ENCODE measurements around the gene SNRPF.
"Not testable (repeated sequence)": the region's sequence is repeated elsewhere in the genome, so short reads cannot be mapped to it uniquely, and the experiment has no call there.

SNRPF gene

DNA sequence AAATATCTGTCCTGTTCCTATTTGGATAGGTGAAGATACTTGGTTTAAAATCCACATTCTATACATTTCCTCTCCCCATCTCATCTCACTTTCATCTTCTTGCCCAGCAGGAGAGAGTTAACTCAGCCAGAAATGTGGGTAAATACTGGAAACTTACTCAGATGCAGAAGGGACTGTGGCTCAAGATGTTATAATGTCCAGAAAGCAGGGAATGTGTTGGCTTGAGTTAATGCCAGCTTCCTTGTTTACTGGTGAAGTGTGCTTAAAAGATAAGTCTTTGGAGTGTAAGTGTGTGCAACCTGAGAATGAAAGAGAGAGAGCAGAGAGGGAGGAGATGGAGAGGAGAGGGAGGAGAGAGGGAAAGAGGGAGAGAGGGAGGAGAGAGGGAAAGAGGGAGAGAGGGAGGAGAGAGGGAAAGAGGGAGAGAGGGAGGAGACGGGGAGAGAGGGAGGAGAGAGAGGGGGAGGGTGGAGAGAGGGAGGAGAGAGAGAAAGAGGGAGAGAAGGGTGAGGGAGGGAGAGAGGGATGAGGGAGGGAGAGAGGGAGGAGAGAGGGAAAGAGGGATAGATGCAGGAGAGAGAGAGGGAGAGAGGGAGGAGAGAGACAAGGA is 22.0 kb upstream of the SNRPF start:
- H3K4me3 ChIP-seq (ENCODE audit: low read length) = no peak overlapping the region
- no peak overlapping the region for H3K27ac ChIP-seq (ENCODE audit: low read length)
- H3K36me3 ChIP-seq (ENCODE audit: insufficient read depth, low read depth, low read length) = no peaks in the 10 kb centered on the region
- H3K9me3 ChIP-seq (ENCODE audit: insufficient read depth, low read depth, low read length) = no peaks in the 10 kb centered on the region
- H3K27me3 ChIP-seq (ENCODE audit: insufficient read depth, low read length) = no peaks in the 10 kb centered on the region
- H3K4me1 ChIP-seq (ENCODE audit: insufficient read depth, low read length) = peaks cover 2% of the 10 kb centered on the region; the same call in 1 of the 2 replicates
- H3K9ac ChIP-seq (ENCODE audit: low read depth, low read length) = no peak overlapping the region

DNA sequence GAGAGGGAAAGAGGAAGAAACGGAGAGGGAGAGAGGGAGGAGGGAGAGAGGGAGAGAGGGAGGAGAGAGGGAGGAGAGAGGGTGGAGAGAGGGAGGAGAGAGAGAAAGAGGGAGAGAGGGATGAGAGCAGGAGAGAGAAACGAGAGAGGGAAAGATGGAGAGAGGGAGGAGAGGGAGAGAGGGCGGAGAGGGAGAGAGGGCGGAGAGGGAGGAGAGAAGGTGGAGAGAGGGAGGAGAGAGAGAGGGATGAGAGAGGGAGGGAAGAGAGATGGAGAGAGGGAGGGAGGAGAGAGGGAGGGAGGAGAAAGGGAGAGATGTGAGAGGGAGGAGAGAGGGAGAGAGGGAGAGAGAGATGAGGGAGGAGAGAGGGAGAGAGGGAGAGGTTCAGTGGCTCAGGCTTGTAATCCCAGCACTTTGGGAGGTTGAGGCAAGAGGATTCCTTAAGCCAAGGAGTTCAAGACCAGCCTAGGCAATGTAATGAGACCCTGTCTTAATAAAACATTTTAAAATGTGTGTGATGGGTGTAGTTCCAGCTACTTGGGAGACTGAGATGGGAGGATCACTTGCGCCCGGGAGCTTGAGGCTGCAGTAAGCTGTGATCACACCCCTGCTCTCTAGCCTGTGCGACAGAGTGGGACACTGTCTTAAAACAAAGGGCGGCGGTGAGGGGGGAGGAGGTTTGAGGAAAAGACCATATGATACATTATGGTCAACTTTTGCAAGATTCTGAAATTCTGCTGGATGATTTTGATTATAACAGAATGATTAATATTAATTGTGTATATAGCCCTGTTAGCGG is 21.3 kb upstream of the SNRPF start:
- no peak overlapping the region for H3K4me3 ChIP-seq (ENCODE audit: low read length)

DNA sequence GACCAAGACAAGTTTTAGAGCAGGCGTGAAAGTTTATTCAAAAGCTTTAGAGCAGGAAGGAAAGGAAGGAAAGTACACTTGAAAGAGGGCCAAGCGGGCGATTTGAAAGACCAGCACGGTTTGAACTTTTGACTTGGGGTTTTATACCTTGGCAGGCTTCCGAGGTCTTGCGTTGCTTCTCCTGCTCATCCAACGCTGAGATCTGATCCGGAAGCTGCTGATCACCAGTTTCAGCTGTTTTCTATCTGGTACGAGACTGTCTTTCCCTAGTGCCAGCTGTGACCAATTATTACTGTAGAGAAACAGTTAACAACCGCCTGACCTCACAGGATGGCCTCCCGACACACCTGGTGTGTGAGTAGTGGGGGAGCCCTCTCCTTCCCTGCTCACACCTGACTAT is 20.6 kb upstream of the SNRPF start:
- Histone ChIP-seq H3K9ac (ENCODE audit: low read depth, low read length) (no peak overlapping the region), H3K36me3 (ENCODE audit: insufficient read depth, low read depth, low read length) (no peaks in the 10 kb centered on the region), H3K4me3 (ENCODE audit: low read length) (no peak overlapping the region), H3K27me3 (ENCODE audit: insufficient read depth, low read length) (no peaks in the 10 kb centered on the region), H3K9me3 (ENCODE audit: insufficient read depth, low read depth, low read length) (no peaks in the 10 kb centered on the region), H3K4me1 (ENCODE audit: insufficient read depth, low read length) (peaks cover 2% of the 10 kb centered on the region; the same call in 1 of the 2 replicates), H3K27ac (ENCODE audit: low read length) (no peak overlapping the region)

More for the DNA sequence above, 21.3 kb upstream of the SNRPF start:
- Histone ChIP-seq H3K27me3 (ENCODE audit: insufficient read depth, low read length) (no peaks in the 10 kb centered on the region), H3K9ac (ENCODE audit: low read depth, low read length) (no peak overlapping the region), H3K27ac (ENCODE audit: low read length) (no peak overlapping the region), H3K4me1 (ENCODE audit: insufficient read depth, low read length) (peaks cover 2% of the 10 kb centered on the region; the same call in 1 of the 2 replicates), H3K36me3 (ENCODE audit: insufficient read depth, low read depth, low read length) (no peaks in the 10 kb centered on the region), H3K9me3 (ENCODE audit: insufficient read depth, low read depth, low read length) (no peaks in the 10 kb centered on the region)

DNA sequence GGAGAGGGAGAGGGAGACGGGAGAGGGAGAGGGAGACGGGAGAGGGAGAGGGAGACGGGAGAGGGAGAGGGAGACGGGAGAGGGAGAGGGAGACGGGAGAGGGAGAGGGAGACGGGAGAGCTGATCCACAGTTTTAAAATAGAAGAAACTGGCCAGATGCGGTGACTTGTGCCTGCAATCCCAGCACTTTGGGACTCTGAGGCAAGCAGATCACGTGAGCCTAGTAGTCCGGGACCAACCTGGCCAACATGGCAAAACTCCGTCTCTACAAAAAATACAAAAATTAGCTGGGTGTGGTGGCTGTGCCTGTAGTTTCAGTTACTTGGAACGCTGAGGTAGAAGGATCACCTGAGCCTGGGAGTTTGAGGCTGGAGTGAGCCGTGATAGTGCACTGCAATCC is 16.3 kb upstream of the SNRPF start:
- H3K9ac ChIP-seq (ENCODE audit: low read depth, low read length); H3K4me1 ChIP-seq (ENCODE audit: insufficient read depth, low read length); H3K27me3 ChIP-seq (ENCODE audit: insufficient read depth, low read length); H3K9me3 ChIP-seq (ENCODE audit: insufficient read depth, low read depth, low read length); H3K36me3 ChIP-seq (ENCODE audit: insufficient read depth, low read depth, low read length); H3K27ac ChIP-seq (ENCODE audit: low read length): not testable (repeated sequence)
- peak overlapping the region; percentile 52; the same call in 1 of the 2 replicates for H3K4me3 ChIP-seq (ENCODE audit: low read length)

DNA sequence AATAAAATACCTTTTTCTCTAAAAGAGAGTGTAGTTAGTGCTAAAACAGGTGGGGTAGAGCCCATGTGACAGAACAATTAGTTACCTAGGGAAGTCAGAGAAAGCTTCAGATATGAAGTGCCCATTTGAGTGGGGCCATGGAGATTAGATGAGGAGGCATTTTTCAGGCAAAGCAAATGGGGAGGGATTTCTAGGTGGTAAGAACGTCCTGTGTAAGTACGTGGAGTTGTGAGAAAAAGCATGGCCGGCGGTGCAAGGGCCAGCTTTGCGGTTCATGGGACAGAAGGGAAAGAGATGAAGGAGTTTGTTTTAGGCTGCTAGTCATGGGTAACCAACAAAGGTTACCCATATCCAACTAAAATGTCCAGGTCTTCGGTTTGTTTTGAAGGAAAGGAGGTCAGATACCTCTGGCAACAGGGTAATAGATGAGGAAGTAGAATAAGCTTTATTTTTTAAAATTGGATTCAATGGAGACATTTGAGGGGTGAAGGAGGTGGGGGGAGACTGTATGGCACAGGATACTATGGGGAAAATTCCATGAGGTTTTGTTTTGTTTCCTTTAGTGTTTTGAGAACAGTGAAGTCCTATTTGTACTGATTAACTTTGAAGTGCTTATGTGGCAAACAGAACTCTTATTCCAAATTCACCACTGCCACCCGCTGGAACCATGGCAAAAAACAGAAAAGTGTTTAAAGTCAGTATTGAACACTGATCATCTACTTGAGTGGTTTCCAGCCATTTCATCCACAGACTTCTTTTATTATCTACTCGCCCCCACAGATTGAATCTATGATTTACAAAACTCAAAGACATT is 10.0 kb upstream of the SNRPF start:
- Histone ChIP-seq H3K4me1 (ENCODE audit: insufficient read depth, low read length) (no peaks in the 10 kb centered on the region), H3K27me3 (ENCODE audit: insufficient read depth, low read length) (no peaks in the 10 kb centered on the region), H3K9ac (ENCODE audit: low read depth, low read length) (no peak overlapping the region), H3K9me3 (ENCODE audit: insufficient read depth, low read depth, low read length) (no peaks in the 10 kb centered on the region), H3K4me3 (ENCODE audit: low read length) (no peak overlapping the region), H3K27ac (ENCODE audit: low read length) (no peak overlapping the region), H3K36me3 (ENCODE audit: insufficient read depth, low read depth, low read length) (no peaks in the 10 kb centered on the region)

DNA sequence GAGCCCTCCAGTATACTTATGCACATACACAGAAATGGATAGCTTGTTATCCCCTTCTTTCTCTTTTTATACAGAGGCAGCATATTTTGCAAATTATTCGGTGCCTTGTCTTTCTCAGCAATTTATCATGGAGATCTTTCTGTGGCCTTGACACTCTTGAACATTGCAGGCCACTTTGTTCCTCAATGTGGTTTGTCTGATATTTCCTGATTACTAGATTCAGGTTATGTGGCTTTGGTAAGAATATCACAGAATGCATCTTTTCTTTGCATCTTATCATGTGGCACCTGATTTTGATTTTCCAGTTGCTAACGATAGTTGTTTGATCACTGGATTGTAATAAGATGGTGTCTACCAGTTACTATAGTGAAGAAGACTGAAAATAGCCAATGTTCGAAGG is 7.1 kb upstream of the SNRPF start:
- Histone ChIP-seq H3K27me3 (ENCODE audit: insufficient read depth, low read length) (no peaks in the 10 kb centered on the region), H3K4me3 (ENCODE audit: low read length) (no peak overlapping the region), H3K36me3 (ENCODE audit: insufficient read depth, low read depth, low read length) (no peaks in the 10 kb centered on the region), H3K9me3 (ENCODE audit: insufficient read depth, low read depth, low read length) (no peaks in the 10 kb centered on the region), H3K27ac (ENCODE audit: low read length) (no peak overlapping the region), H3K9ac (ENCODE audit: low read depth, low read length) (no peak overlapping the region), H3K4me1 (ENCODE audit: insufficient read depth, low read length) (no peaks in the 10 kb centered on the region)

DNA sequence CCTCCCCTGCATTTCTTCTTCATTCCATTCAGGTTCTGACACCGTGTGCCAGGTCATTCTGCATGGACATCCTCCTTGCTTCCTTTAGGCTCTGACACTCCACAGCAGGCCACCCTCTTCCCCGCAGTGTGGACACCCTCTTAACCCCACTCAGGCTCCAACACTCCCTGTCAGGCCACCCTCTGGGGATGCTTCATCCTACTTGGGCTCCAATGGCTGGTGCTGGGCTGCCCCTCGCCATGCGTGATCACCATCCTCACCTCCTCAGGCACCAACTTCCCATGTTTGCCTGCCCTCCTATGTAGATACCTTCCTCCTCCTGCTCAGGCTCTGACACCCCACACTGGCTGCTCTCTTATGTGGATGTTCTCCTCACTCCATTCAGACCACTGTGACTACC is 6.6 kb upstream of the SNRPF start:
- H3K36me3 ChIP-seq (ENCODE audit: insufficient read depth, low read depth, low read length) = no peaks in the 10 kb centered on the region
- no peak overlapping the region for H3K4me3 ChIP-seq (ENCODE audit: low read length)
- no peaks in the 10 kb centered on the region for H3K27me3 ChIP-seq (ENCODE audit: insufficient read depth, low read length)
- H3K9ac ChIP-seq (ENCODE audit: low read depth, low read length) = no peak overlapping the region
- H3K4me1 ChIP-seq (ENCODE audit: insufficient read depth, low read length) = no peaks in the 10 kb centered on the region
- H3K27ac ChIP-seq (ENCODE audit: low read length) = no peak overlapping the region
- H3K9me3 ChIP-seq (ENCODE audit: insufficient read depth, low read depth, low read length) = no peaks in the 10 kb centered on the region

DNA sequence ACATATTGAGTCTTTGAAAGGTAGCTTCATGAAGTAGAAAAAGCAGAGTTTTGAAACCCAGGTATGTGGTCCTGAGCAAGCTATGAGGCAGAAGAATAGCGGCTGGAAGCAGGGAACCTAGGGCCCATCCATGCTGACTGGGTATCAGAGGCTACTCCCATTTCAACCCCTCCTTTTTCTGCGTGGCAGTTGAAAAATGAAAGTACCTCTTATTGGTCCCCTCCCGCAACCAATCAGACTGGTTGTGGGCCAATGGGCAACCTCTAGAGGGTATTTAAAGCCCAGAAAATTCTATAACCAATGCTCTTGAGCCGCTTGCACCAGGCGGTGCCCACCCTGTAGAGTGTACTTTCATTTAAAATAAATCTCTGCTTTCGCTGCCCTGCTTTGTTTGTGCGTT is 1.6 kb upstream of the SNRPF start:
- peaks cover 7% of the 10 kb centered on the region; the same call in 1 of the 2 replicates for H3K4me1 ChIP-seq (ENCODE audit: insufficient read depth, low read length)
- H3K27ac ChIP-seq (ENCODE audit: low read length) = no peak overlapping the region
- peaks cover 16% of the 10 kb centered on the region for H3K36me3 ChIP-seq (ENCODE audit: insufficient read depth, low read depth, low read length)
- H3K27me3 ChIP-seq (ENCODE audit: insufficient read depth, low read length) = no peaks in the 10 kb centered on the region
- no peak overlapping the region; the same call in 1 of the 2 replicates for H3K9ac ChIP-seq (ENCODE audit: low read depth, low read length)
- H3K9me3 ChIP-seq (ENCODE audit: insufficient read depth, low read depth, low read length) = no peaks in the 10 kb centered on the region
- H3K4me3 ChIP-seq (ENCODE audit: low read length) = peak overlapping the region; percentile 89; the same call in 1 of the 2 replicates

DNA sequence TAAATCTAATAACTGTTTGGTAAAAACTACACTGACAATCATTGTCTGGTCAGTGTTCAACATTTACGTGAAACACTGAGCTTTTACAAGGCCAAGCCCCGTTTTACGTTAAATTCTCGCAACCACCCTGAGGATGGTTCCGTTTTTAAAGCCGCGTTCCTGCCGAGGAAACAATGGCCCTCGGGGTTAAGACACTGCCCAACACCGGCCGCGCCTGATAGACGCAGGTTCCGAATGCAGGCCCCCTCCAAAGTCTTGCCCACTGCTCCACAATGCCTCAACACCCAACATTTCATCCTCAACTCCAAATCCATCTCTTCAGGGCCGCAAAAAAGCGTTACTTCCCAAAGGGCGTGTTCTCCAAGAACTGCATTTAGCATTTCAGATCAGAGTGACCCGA is 953 bp upstream of the SNRPF start:
- Histone ChIP-seq H3K4me1 (ENCODE audit: insufficient read depth, low read length) (peaks cover 7% of the 10 kb centered on the region; the same call in 1 of the 2 replicates), H3K9me3 (ENCODE audit: insufficient read depth, low read depth, low read length) (0 out of 2 replicates have a peak, but pooled peaks cover 3% of the 10 kb centered on the region), H3K27me3 (ENCODE audit: insufficient read depth, low read length) (no peaks in the 10 kb centered on the region), H3K36me3 (ENCODE audit: insufficient read depth, low read depth, low read length) (peaks cover 22% of the 10 kb centered on the region), H3K27ac (ENCODE audit: low read length) (no peak overlapping the region), H3K9ac (ENCODE audit: low read depth, low read length) (peak overlapping the region; percentile 33; the same call in 1 of the 2 replicates), H3K4me3 (ENCODE audit: low read length) (peak overlapping the region; percentile 89)

DNA sequence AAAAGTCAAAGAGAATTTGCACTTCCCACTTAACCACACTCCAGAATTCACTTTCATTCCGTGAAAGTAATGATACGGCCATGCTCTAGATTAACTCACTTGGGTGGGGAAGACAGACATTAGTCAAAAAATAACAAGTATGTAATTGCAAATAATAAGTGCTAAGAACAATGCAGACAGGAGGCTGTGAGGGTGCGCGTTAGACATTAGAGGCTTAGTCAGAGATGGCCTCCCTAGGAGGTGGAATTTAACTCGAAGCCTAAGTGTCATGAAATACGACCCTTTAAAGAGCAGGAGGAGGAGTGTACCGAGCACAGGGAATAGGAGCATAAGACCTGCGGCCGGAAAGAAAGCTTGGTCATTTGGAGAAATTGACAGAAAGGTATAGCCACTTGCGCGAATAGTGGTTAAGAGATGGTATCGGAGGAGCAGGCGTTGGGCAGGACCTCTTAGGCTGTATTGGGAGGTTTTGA is 628 bp downstream of the SNRPF start:
- H3K36me3 ChIP-seq (ENCODE audit: insufficient read depth, low read depth, low read length) = peaks cover 38% of the 10 kb centered on the region
- peak overlapping the region; percentile 16 for H3K27ac ChIP-seq (ENCODE audit: low read length)
- H3K27me3 ChIP-seq (ENCODE audit: insufficient read depth, low read length) = no peaks in the 10 kb centered on the region
- peak overlapping the region; percentile 89 for H3K4me3 ChIP-seq (ENCODE audit: low read length)
- H3K9ac ChIP-seq (ENCODE audit: low read depth, low read length) = peak overlapping the region; percentile 97
- H3K4me1 ChIP-seq (ENCODE audit: insufficient read depth, low read length) = peaks cover 7% of the 10 kb centered on the region; the same call in 1 of the 2 replicates
- H3K9me3 ChIP-seq (ENCODE audit: insufficient read depth, low read depth, low read length) = 0 out of 2 replicates have a peak, but pooled peaks cover 3% of the 10 kb centered on the region

Data from iPS-20b (cell line).